Stimulated activated CD4-positive, alpha-beta T cell treated with anti-CD3 and anti-CD28 coated beads, Interleukin-4, amount 100 ng/mL, for 4 hours (primary cell): ENCODE results near the gene LRRC46.

Experiments used
- DNase-seq, 2 experiments: peaks; one replicate each; pipeline ENCODE4 v3.0.0-alpha.2; 2020

The LRRC46 gene

DNA sequence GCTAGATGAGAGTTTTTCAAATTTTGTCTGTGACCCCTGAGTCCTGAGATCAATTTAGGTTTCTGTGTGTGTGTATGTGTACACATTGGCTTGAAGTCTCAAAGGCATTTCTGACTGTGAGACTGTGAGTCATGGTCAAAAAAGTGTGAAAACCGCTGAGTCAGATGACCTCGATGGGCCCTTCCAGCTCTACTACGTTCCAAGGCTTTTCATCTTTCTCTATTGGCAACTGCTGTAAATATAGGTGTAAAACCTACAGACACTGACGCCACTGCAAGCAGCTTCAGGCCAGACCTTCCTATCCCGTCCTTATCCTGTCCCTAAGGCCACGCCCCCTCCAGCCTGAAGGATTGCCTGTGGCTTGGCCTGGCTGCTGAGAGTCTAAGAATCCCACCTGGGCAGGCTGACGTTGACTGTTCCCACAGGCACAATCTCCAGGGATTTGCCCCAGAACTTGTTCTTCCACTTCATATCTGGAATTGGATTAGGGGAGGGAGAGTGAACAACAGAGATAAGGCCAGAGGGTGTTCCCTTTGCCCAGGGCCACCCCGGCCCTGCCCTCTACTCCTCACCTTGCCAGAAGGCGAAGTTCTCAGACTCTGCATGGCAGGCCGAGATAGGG, 21.2 kb upstream of the LRRC46 start:
- DNase-seq, result no peak

DNA sequence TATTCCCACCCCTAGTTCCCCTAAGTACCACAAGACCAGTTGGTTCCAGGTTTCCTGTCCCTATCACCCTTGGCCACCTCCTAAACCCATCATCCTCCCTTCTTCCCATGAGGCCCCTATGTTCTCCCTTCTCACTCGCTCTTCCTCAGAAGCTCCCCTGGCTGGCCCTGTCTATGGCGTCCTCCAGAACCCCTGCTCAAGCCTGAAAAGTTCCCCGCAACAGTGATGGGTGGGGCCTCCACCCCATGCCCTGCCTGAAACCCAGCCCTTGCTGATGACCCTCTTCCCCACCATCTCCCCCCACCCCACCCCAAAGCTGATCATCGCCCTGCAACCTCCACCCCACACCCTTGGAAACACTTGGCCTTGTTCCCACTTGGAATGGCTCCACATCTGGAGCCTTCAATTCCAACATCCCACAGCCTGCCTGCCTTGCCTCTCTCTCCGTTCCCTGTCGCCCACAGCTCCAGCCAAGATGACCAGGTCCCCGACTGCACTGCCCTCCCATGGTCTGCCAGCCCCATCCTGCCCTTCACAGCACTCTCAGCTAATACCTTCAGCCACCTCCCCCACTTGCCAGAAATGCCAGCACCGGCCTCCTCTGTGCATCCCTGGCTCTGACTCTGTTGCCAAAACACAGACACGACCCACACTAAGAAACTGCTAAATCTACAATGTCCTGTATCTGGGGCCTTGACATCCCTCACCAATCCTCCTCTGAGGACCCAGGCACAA, 20.4 kb upstream of the LRRC46 start:
- no peak for DNase-seq

DNA sequence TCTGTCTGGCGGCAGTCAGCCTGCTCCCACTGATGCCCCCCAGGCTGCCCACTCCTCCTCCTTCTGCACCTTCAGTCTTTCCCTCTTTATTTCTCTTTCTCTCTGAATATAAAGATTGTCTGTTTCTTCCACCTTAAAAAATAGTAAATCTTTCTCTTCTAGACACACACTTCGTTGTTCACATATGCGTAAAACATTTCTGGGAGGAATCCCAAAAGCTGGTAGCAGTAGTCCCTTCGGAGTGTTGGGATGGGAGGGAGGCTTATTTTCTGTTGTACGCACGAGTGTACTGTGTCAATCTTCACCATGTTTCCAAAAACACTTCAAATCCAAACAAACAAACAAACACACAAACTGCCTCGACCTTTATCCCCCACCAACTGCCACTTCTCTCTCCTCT, 19.8 kb upstream of the LRRC46 start:
- DNase-seq, result no peak

DNA sequence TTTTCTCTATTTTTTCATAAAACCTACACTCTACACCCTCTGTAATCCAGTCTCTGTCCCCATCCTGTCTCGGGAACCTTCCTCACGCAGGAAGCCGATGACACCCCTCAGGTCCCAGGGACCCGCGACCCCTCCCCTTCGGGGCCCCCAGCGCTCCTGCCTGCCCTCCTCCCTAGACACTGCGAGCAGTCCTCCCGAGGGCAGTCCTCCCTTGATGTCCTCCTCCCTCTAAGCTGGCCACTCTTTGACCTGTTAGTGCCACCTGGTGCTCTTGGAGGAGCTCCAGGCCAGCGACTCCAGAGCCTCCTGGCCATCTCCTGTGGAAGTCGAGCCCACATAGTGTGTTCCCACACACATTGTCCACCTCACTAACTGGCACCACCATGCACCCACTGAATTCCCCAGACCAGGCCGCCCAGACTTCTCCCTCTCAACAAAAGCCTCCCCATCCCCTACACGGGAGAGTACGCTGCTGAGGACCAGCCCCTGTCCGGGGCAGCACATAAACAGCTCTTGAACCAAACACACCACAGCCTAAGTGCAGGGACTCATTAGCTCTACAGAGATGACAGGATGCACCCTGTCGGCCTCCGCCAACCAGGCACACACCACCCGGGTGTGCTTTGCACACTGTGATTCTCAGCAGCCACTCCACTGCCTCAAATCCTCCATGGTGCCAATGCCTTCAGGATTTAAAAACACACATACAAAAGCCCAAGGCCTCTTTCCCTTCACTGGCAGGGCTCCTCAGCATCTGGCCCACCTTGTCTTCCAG, 19.1 kb upstream of the LRRC46 start:
- DNase-seq, result no peak

DNA sequence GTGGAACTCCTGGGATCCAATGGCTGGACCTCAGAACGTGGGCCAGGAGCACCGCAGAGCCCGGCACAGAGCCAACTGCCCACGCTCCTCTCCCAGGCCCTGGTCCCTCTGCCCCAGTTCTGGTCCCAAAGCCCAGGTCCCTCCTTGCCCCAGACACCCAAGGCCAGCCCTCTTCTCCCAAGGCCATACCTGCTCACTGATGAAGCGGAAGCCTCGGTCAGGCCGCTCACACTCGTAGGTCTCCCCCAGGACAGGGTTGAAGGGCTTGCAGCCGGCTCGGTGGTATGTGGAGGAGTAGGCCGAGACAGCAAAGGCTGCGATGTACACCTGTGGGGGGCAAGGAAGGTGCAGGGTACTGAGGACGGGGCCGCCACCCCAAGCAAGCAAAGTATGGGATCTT, 18.4 kb upstream of the LRRC46 start:
- no peak for DNase-seq

DNA sequence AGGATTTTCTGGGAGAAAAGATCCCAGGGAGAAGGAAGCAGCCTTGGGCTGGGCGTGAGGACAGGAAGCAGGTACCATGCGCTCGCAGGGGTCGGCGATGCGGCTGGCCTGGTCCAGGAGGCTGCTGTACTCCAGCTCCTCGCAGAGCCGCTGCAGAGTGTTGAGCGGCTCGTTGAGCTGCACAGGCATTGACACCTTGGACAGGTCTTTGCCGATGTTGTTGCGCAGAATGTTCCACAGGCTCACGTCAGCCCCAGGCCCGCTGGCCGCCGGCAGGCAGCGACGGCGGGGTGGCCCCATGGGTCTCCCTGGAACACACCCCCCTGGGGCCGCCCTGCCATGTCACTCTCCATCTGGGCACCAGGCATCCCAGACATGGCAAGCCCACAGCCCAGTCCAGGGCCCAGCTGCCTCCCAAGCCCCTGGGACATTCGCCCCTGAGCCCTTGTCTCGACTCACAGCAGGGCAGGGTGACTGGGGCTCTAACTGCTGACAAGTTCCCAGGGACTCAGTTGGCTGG, 17.9 kb upstream of the LRRC46 start:
- DNase-seq, result no peak

DNA sequence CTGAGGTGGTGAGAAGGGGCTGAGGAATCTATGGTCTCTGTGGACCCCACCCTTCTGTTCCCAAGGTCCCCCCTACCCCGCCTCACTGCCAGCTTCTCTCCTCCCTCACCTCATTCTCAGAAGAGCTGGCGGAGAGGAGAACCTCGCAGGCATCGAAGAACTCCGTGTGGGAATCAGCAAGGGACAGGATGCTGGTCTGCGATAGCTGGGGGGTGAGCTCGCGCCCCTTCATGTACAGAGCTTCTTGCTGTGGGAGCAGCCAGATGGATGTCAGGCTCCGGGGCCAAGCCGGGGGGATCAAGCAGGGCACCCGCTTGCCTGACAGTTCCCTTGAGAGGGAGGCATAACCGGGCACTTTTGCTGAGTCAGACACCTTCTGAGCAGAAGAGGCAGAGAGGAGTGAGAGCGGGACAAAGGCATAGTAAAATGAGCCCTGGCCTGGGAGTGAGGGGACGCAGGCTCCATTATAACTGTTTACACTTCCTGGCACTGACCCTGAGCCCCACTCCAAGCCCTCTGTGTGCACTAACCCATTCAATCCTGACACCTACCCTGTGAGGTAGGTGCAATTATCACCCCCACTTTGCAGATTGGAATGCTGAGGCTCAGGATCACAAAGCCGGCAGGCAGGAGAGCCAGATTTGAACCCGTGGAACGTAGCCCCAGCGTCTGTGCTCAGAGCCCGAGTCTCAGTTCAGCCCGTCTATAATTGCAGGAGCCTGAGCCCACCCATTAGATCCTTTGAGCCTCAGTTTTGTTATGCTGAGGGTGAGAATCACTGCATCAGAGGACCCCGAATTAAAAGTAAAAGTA, 16.2 kb upstream of the LRRC46 start:
- no peak for DNase-seq

DNA sequence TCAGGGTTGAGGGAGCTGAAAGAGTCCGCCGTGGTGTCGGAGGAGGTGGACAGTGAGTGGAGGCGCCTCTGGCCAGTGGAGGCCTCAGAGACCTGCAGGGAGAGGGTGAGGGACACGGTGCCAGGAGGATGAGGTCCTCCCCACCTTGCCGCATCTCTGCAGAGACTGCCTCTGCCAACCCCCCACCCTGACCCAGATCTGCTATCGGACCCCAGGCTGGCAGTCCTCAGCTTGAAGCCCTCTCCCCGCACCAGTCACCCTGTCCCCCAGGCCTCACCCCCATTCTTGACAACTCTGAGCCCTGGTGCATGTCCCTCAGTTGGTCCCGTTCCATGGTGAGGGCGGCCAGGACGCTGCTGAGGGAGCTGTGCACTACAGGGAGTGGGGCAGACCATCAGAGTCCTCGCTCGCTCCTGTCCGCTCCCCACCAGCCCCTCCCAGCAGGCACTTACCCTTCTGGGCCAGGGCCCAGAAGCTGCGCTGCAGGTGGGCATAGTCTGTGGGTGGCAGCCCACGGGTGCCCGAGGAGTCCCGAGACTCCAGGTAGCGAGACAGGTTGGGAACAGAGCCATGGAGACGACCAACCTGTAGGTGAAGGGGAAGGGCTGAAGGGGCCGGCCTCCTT, 15.2 kb upstream of the LRRC46 start:
- DNase-seq, result no peak

DNA sequence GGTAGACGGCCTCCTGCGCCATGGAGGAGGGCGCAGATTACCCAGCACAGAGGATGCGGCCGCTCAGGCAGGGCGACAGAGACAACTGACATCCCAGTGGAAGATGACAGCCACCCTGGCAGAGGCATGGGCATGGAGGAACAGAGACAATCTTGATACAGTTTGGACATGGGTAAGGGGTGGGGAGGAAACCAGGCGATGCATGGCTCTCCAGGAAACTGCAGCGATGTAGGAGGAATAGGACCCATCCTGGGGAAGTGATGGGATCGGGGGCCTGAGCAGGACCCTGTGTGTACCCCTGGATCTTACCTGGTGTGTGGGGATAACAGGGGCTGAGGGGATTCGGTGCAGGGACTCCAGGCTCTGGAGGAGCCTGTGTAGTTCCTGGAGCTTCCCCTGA, 14.5 kb upstream of the LRRC46 start:
- no peak for DNase-seq

DNA sequence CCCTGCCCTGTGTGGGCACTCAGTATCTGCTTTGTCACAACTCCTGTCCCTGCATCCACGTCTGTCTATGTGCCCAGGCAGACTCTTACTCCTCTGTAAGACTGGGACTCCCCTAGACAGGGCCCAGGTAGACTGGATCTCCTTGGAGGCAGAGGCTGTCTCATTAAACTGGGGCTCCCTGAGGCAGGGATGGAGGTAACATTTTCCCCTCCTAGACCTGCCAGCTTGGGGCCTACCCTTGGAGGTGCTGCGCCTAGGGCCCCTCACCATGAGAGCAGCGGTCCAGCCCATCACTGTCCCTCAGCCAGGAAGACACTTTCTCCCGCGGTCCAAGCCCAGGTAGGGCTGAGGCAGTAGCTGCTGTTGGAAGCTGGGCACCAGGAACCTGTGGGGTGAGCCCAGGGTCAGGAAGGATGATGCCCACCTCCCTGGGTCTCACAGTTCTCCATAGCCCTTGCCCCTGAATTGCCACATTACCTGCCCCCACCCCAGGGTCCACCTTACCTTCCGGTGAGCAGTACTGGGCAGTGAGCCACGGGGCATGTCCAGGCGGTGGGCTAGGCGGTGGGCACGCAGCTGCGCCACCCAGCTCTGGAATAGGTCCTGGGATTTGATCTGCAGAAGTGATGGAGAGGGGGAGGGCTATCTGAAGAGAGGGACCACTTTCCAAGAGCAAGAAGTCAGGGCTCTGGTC, 13.3 kb upstream of the LRRC46 start:
- DNase-seq, result no peak

DNA sequence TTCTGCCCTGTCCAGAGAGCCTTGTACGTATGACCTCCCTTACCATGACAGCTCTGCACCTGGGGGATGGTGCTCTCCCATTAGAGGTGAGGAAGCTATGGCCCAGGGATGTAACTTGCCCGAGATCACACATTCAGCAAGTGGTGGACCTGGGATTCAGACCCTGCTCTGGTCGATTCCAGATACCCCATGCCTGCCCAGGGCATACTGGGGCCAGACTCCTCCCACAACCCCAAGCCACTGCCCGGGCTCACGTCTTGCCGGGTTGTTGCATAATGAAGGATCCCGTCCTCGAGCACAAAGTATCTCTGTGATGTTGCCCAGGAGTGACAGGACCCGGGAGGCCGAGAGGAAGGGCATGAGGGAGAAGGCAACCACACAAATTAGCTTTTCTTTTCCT, 12.0 kb upstream of the LRRC46 start:
- DNase-seq, result no peak

DNA sequence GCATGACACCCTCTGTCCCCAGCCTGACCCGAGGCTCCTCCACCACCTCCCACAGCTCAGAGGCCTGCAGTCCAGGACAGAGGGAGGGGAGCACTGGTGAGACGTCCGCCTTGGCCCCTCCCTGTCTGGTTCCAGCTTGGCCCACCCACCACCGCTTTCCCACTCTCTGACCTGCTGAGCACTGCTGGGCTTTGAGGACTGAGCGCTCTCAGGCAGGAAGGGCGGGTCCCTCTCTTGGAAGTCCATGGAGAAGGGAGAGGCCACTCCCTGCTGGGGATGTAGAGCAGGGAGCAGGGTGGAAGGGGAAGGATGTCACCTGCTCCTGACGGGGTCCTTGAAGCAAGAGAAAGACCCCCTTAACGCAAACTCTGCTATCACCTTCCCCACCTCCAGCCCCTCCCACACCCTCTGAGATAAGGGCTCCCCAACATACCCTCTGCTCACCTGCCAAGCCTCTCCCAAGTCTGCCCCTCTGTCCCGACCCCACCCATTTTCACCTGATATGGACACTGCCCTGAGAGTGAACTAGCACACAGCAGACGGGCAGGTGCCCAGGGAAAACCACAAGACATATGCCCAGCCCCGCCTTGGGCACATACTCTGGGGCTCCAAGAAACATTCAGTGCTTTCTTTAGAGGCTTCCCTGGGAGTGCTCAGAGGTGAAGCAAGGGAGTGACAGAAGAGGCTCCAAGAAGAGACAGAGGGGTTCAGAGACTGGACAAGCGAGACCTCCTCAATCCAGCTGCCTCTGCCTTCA, 11.3 kb upstream of the LRRC46 start:
- DNase-seq, result no peak

DNA sequence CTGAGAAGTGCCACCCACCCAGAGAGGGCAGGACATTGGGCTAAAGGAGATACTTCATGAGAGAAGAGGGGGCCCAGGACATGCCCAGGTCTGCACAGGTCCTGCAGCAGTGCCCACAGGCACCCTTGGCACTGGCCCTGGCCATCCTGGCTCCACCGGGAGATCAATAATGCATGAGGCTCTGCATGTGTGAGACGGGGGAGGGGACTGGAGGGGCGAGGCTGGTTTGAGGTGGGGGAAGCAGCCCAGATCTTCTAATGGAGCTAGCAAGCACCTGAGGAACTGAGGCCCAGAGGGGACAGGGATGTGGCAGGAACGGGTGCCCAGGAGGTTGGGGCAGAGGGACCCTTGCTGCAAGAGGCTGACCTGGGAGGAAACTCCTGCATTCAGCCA, 10.4 kb upstream of the LRRC46 start:
- no peak for DNase-seq

DNA sequence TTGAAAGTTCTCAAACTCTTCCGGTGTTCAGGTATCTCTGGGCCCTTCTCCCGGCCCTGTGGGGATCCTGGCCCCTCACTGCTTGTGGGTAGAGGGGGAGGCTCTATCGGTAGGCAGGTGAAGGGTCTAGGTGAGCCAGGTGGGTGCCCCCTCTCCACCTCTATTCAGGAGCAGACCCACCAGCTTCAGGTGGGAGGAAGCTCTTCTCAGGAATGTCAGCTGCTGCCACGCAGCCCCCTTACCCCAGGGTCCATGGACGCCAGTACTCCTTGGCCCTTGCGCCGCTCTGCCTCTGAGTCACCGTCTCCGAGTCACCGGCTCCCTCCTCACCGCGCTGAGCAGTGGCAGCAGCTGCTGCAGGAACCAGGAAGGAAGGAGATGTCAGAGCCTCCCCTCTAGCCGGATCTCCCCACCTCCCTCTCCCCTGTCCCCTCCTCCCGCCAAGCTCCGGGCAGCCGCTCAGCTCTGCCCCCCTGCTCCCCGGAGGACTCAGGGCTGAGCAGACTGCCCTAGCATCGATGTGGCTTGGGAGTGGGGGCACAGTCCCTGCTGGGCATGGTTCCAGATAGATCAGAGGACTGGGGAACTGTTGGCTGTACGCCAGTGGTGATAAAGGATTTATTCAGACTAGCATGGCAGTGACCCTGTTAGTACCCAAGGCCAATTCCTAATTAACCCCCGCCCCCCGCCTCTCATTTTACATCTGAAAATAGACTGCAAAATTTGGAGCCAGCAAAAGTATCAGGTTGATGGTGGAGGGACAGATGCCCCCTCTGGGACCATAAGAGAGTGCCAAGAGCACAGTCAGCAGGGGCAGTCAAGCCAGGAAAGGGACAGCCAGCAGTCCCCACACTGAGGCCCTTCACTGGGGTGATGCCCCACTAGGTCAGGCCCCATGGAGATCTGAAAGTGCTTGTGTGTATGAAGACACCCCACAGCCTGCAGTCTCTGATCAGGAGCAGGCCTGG, 9.8 kb upstream of the LRRC46 start, which contains the start of gene OSBPL7:
Gene OSBPL7, minus strand, starts transcription at position 371 of the 968 bp plus-strand sequence. CDS start 1,516 bp downstream, outside the sequence.
- peak; percentile 61 to 76 for DNase-seq

DNA sequence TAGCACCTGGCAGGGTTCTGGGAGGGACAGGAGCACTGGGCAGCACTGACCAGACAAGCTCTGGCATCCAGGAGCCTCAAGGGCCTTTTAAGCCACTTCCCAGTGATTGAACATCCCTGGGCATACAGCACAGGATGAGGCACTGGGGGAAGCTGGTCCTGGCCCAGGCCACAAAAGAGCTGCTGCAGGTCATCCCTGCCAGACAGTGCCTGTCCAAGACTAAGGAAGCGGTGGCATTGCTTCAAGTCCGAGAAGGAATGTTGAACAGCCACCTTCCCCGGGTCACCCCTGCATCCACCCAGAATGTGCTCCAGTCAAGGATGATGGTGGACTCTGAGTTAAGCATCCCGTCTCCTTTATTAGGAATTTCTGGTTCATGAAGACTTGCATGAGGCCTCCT, 8.7 kb upstream of the LRRC46 start:
- no peak for DNase-seq

DNA sequence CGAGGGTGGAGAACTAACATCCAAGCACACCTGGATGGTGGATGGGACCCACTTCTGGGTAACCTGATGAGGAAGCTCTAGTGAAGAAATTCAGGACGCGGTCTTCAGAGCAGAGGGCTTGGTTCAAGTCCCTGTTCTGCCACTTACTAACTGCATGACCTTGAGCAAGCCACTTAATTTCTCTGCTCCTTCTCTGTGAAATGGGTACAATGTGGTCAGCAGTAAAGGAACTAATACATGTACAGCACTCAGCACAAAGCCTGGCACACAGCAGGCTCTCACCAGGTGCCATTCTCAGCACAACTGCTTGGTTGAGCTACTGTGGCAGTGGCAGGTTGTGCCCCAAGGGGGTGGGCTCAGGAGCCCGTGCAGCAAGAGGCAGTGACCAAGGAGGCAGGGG, 8.0 kb upstream of the LRRC46 start:
- DNase-seq, result no peak

DNA sequence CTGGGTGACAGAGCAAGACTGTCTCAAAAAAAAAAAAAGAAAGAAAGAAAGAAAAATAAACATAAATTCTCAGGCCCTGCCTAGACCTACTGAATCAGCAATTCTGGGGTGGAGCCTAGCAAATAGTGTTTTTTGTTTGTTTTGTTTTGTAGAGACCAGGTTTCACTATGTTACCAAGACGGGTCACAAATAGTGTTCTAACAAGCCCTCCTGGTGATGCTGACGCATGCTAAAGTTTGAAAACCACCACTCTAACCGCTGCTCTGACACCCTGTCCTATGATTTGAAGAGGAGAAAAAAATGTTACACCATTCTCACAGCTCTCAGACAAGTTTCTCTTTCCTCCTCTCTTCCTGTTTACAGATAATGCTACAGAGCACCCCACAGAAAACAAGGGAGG, 1.6 kb upstream of the LRRC46 start:
- DNase-seq, result peak in 1 of 2 experiments; percentile 15

DNA sequence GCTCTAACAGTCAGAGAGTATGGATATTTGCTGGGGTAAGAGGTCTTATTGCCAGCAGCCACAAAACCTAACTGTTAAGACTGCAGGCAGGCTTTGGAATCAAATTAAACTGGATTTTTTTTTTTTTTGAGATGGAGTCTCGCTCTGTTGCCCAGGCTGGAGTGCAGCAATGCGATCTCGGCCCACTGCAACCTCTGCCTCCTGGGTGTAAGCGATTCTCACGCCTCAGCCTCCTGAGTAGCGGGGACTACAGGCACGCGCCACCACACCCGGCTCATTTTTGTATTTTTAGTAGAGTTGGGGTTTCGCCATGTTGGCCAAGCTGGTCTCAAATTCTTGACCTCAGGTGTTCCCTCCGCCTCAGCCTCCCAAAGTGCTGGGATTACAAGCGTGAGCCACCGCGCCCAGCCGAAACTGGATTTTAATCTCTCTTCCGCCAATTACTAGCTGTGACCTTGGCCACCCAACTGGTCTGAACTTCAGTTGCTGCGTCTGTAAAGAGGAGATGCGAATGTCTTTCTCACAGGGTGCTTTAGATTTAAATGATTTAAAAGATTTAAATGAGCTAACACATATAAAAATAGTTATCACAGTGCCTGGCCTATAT, 971 bp upstream of the LRRC46 start:
- no peak for DNase-seq

DNA sequence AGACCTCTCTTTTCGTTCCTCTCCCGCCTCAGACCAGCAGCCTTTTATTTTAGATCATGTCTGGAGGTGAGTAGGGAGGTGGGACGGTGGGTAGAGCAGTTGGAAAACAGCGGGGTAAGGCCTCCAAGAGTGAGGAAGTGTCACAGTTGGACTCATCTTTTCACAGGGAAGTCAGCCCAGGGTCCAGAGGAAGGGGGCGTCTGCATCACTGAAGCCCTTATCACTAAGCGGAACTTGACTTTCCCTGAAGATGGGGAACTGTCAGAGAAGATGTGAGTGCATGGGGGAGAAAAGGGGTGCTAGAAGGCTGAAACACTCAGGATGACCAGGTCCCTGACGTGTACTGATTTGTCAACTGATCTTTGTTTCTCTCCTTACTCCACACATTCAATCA, 461 bp downstream of the LRRC46 start:
- no peak for DNase-seq
